ENCODE measurements around the gene RGS11. TPM values are rescaled to one million over a fixed set of nuclear protein-coding genes. Genes with fewer than 3 reads are reported as not detected.

Gene RGS11
- total and polyA plus RNA-seq, 2 donors (not counting 1 experiment from before 2014, with no cell fraction given) = 1.1 to 6.3 TPM

- Histone ChIP-seq H3K4me1 (ENCODE audit: control insufficient read depth, extremely low read depth, insufficient read depth, low read length) (no peaks in the 10 kb centered on the region), H3K4me2 (ENCODE audit: extremely low read depth, insufficient read depth, low read length) (no peak overlapping the region), H3K9ac (ENCODE audit: insufficient read depth, low read length) (no peak overlapping the region), H2AFZ (ENCODE audit: low read length) (no peak overlapping the region), H3K36me3 (ENCODE audit: control insufficient read depth, insufficient read depth, low read length) (peaks cover 10% of the 10 kb centered on the region), H3K9me3 (ENCODE audit: control insufficient read depth, insufficient read depth, low read depth, low read length) (no peaks in the 10 kb centered on the region), H3K27me3 (ENCODE audit: control insufficient read depth, insufficient read depth, low read length) (no peaks in the 10 kb centered on the region), H4K20me1 (ENCODE audit: control insufficient read depth, extremely low read depth, insufficient read depth, low read length) (no peaks in the 10 kb centered on the region), H3K4me3 (replicated peaks in 1 of 4; ENCODE audit: control extremely low read depth in 1 of 4, insufficient read depth in 1 of 4, low read depth in 3 of 4, low read length in 4 of 4) (no peak overlapping the region), H3K27ac (ENCODE audit: insufficient read depth, low read length) (no peak overlapping the region), H3K79me2 (ENCODE audit: control insufficient read depth, insufficient read depth, low read length) (no peaks in the 10 kb centered on the region)
- DNase-seq (ENCODE audit: low read depth in 2 of 2) = no peak
- TF ChIP-seq CTCF (conservative IDR thresholded peaks at IDR 0.05 in 1 of 2, IDR thresholded peaks at IDR 0.05 in 1 of 2; ENCODE audit: low read depth in 1 of 2, low read length in 2 of 2) (no peak), EZH2 (IDR thresholded peaks at IDR 0.05; ENCODE audit: low read length, missing control alignments) (no peak)
Measured at GRCh38 chr16:296276-296675, 20.5 kb upstream of the RGS11 start.

- Histone ChIP-seq H3K9ac (ENCODE audit: insufficient read depth, low read length) (no peak overlapping the region), H3K9me3 (ENCODE audit: control insufficient read depth, insufficient read depth, low read depth, low read length) (no peaks in the 10 kb centered on the region), H3K27me3 (ENCODE audit: control insufficient read depth, insufficient read depth, low read length) (no peaks in the 10 kb centered on the region), H3K4me1 (ENCODE audit: control insufficient read depth, extremely low read depth, insufficient read depth, low read length) (no peaks in the 10 kb centered on the region), H3K27ac (ENCODE audit: insufficient read depth, low read length) (no peak overlapping the region), H3K4me2 (ENCODE audit: extremely low read depth, insufficient read depth, low read length) (no peak overlapping the region), H3K4me3 (replicated peaks in 1 of 4; ENCODE audit: control extremely low read depth in 1 of 4, insufficient read depth in 1 of 4, low read depth in 3 of 4, low read length in 4 of 4) (no peak overlapping the region), H2AFZ (ENCODE audit: low read length) (no peak overlapping the region), H3K79me2 (ENCODE audit: control insufficient read depth, insufficient read depth, low read length) (no peaks in the 10 kb centered on the region), H3K36me3 (ENCODE audit: control insufficient read depth, insufficient read depth, low read length) (peaks cover 14% of the 10 kb centered on the region), H4K20me1 (ENCODE audit: control insufficient read depth, extremely low read depth, insufficient read depth, low read length) (no peaks in the 10 kb centered on the region)
- TF ChIP-seq CTCF (conservative IDR thresholded peaks at IDR 0.05 in 1 of 2, IDR thresholded peaks at IDR 0.05 in 1 of 2; ENCODE audit: low read depth in 1 of 2, low read length in 2 of 2) (no peak), EZH2 (IDR thresholded peaks at IDR 0.05; ENCODE audit: low read length, missing control alignments) (no peak)
- DNase-seq (ENCODE audit: low read depth in 2 of 2) = no peak
Measured at GRCh38 chr16:293043-293775, 17.5 kb upstream of the RGS11 start.

- Histone ChIP-seq H4K20me1 (ENCODE audit: control insufficient read depth, extremely low read depth, insufficient read depth, low read length) (no peaks in the 10 kb centered on the region), H2AFZ (ENCODE audit: low read length) (no peak overlapping the region), H3K4me3 (replicated peaks in 1 of 4; ENCODE audit: control extremely low read depth in 1 of 4, insufficient read depth in 1 of 4, low read depth in 3 of 4, low read length in 4 of 4) (no peak overlapping the region), H3K9ac (ENCODE audit: insufficient read depth, low read length) (no peak overlapping the region), H3K79me2 (ENCODE audit: control insufficient read depth, insufficient read depth, low read length) (no peaks in the 10 kb centered on the region), H3K36me3 (ENCODE audit: control insufficient read depth, insufficient read depth, low read length) (peaks cover 15% of the 10 kb centered on the region), H3K4me2 (ENCODE audit: extremely low read depth, insufficient read depth, low read length) (no peak overlapping the region), H3K27ac (ENCODE audit: insufficient read depth, low read length) (no peak overlapping the region), H3K9me3 (ENCODE audit: control insufficient read depth, insufficient read depth, low read depth, low read length) (no peaks in the 10 kb centered on the region), H3K4me1 (ENCODE audit: control insufficient read depth, extremely low read depth, insufficient read depth, low read length) (no peaks in the 10 kb centered on the region), H3K27me3 (ENCODE audit: control insufficient read depth, insufficient read depth, low read length) (no peaks in the 10 kb centered on the region)
- no peak for TF ChIP-seq EZH2 (IDR thresholded peaks at IDR 0.05; ENCODE audit: low read length, missing control alignments)
- DNase-seq (ENCODE audit: low read depth in 2 of 2) = no peak
Measured at GRCh38 chr16:291539-291938, 15.8 kb upstream of the RGS11 start.
